Measurements from ENCODE around the gene LPP.

DNA sequence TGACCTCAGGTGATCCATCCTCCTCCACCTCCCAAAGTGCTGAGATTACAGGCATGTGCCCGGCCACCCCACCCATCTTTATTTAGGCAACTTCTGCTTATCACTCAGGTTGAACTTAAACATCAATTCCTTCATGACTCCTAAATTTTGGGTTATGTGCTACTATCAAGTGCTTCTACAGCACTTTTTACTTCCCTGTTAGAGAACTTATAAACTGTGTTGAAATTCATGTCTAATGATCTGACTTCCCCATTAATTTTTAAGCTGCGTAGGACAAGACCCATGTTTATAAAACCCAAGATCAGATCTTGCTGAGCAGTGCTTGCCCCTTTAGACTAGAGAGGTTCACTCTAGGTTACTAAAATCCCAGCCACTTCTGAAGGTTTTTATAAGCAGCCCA is 751.6 kb downstream of the LPP start:
- TF ChIP-seq GATA2 (IDR thresholded peaks at IDR 0.05; ENCODE audit: low read depth, low read length): no peak
- no peak for TF ChIP-seq GATA3 (IDR thresholded peaks at IDR 0.05; ENCODE audit: low read depth, low read length)

All from SH-SY5Y (cell line).